GM12873 (cell line): ENCODE measurements around the gene ERCC2.

Experiments used
- CTCF ChIP-seq: IDR thresholded peaks from 2 replicates; pipeline ENCODE4 v1.5.1; 2012; ENCODE audit warnings: low read depth, mild to moderate bottlenecking, moderate library complexity, low read length, control low read depth; ENCODE audit not compliant: insufficient read depth; ENCODE audit errors: missing control alignments

Gene ERCC2

DNA sequence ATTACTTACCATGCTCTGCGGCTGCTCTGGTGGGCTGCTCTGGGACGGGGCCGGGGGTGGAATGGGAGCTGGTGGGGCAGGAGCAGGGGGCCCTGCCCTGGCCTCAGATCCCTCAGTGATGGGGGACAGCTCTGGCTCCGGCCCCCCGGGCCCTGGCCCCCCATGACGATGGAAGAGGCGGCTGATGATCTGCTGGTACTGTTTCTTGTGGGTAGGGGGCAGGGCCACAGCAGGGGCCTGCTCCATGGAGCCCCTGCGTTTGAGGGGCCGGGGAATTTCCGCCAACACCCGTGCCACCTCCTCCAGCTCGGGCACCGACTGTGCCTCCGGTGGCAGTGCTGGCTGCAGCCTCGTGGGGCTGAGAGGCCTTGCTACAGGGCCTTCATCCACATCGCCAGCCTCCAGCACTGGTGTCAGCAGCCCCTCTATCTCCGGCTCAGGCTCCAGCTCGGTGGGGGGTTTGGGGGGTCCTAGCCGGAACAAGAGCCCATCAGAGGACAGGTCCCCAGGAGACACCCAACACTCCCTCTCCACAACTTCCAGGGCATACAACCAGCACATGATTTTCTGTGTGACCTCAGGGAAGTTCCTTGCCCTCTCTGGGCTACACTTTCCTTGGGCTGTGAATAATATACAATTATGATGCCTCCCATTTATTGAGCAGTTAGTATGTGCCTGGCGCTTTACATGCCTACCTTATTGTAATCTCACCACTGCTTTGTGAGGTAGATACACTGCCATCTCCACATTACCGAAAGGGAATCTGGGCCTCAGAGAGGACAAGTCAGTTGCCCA, 21.7 kb upstream of the ERCC2 start:
- no peak for TF ChIP-seq CTCF

DNA sequence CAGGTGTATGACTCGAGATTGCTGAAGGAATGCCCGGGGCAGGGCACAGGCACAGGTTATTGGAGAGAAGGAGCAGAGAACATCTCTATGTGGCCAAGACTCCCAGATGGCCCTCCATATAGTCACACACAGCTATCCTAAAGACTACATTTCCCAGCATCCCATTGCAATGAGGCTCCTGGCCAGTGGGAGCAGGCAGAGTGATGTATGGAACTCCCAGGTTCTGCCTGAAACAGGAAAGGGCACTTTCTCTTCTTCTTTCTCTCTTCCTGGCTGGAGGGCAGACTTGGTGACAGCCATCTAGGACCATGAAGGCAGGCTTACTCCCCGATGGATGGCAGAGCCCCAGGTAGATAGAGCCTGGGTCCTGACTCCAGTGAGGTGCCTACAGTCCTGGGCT, 21.0 kb upstream of the ERCC2 start:
- no peak for TF ChIP-seq CTCF

GRCh38 chr19:45385392-45386221, 15.2 kb upstream of the ERCC2 start:
- peak; percentile 12 for TF ChIP-seq CTCF

DNA sequence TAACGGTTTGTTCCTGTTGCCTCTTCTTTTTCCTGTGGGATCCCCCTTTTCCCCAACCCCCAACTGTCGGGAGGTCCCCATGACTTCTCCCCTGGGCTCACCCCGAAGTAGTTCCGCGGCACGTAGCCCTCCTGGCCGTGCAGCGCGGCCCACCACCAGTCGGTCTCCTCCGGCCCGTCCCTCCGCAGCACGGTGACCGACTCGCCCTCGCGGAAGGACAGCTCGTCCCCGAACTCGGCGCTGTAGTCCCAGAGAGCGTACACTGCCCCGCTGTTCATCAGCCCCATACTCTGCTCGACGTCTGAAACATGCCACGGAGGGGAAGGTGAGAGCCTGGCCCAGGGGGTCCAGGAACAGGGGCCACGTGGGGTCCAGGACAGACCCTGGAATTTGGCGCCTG, 12.1 kb upstream of the ERCC2 start:
- no peak for TF ChIP-seq CTCF

DNA sequence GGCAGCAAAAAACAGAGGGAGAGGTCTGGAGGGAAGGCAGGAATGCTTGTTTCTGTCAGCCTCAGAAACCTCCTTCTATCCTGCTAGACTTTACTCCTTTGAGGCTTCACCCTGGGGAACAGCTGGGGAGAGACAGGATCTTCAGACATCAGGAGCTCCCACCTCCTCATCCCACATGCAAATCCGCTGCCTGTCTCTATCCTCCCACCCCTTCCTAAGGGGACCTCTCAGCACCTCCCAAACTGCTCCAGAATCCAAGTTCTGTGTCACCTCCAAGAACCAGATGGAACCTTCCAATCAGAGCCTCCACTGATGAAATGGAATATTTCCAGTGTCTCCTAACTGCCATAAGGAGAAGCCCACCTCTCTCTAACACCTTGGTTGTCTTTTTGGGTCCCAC, 9.7 kb upstream of the ERCC2 start:
- TF ChIP-seq CTCF = no peak

GRCh38 chr19:45376045-45376724, 5.8 kb upstream of the ERCC2 start:
- TF ChIP-seq CTCF = no peak
